ENCODE data around the gene TFCP2.

TFCP2 gene

GRCh38 chr12:51196547-51196946 is 23.6 kb upstream of the TFCP2 start:
- no peak for DNase-seq

- no peak for DNase-seq
Measured at GRCh38 chr12:51195841-51196240, 22.9 kb upstream of the TFCP2 start.

- no peak for DNase-seq
Measured at GRCh38 chr12:51192284-51192671, 19.3 kb upstream of the TFCP2 start.

- DNase-seq = no peak
Measured at GRCh38 chr12:51191516-51192283, 18.8 kb upstream of the TFCP2 start.

- DNase-seq = no peak
Measured at GRCh38 chr12:51190820-51191219, 17.9 kb upstream of the TFCP2 start.

- DNase-seq = no peak
Measured at GRCh38 chr12:51189790-51190355, 16.9 kb upstream of the TFCP2 start.

- no peak for DNase-seq
Measured at GRCh38 chr12:51188359-51189051, 15.6 kb upstream of the TFCP2 start.

GRCh38 chr12:51187370-51187987 is 14.5 kb upstream of the TFCP2 start:
- no peak for DNase-seq

GRCh38 chr12:51186465-51187085 is 13.6 kb upstream of the TFCP2 start:
- no peak for DNase-seq

GRCh38 chr12:51185171-51185717 is 12.3 kb upstream of the TFCP2 start:
- no peak for DNase-seq

GRCh38 chr12:51183816-51184215 is 10.9 kb upstream of the TFCP2 start:
- DNase-seq = no peak

- DNase-seq = no peak
Measured at GRCh38 chr12:51183349-51183748, 10.4 kb upstream of the TFCP2 start.

GRCh38 chr12:51181558-51181957 is 8.6 kb upstream of the TFCP2 start:
- no peak for DNase-seq

- DNase-seq = no peak
Measured at GRCh38 chr12:51177897-51178296, 5.0 kb upstream of the TFCP2 start.

- no peak for DNase-seq
Measured at GRCh38 chr12:51174501-51174900, 1.6 kb upstream of the TFCP2 start.

- DNase-seq = no peak
Measured at GRCh38 chr12:51171884-51172514, 936 bp downstream of the TFCP2 start.

GRCh38 chr12:51163795-51164194 is 9.1 kb downstream of the TFCP2 start:
- no peak for DNase-seq

- no peak for DNase-seq
Measured at GRCh38 chr12:51162217-51162616, 10.7 kb downstream of the TFCP2 start.

GRCh38 chr12:51160814-51161459 is 12.0 kb downstream of the TFCP2 start:
- DNase-seq = no peak

- DNase-seq = no peak
Measured at GRCh38 chr12:51156245-51156765, 16.6 kb downstream of the TFCP2 start.

GRCh38 chr12:51152953-51153352 is 20.0 kb downstream of the TFCP2 start:
- DNase-seq = no peak

- no peak for DNase-seq
Measured at GRCh38 chr12:51150777-51151176, 22.2 kb downstream of the TFCP2 start.
